ENCODE measurements around the gene ADCY5. TPM values are rescaled to one million over a fixed set of nuclear protein-coding genes. Genes with fewer than 3 reads are reported as not detected.

Gene ADCY5
- total RNA-seq, 2 donors from 2014 or later: 3.9 to 5.2 TPM

GRCh38 chr3:123315271-123315595 is 133.7 kb downstream of the ADCY5 start:
- no peak overlapping the region for H3K27ac ChIP-seq (ENCODE audit: low read depth, low read length)
- DNase-seq: no peak
- H3K27me3 ChIP-seq (ENCODE audit: control insufficient read depth, insufficient read depth, low read length, poor library complexity, severe bottlenecking): peaks cover under 1% of the 10 kb centered on the region
- Mint-ChIP-seq H3K9me3 (no peaks in the 10 kb centered on the region), H3K4me3 (peak overlapping the region; percentile 52), H3K27ac (peak overlapping the region; percentile 98), H3K4me1 (peaks cover 57% of the 10 kb centered on the region), H3K36me3 (ENCODE audit: low read depth) (no peaks in the 10 kb centered on the region), H3K27me3 (ENCODE audit: insufficient read depth) (no peaks in the 10 kb centered on the region)
- H3K4me3 ChIP-seq (ENCODE audit: low read length): peak overlapping the region; percentile 59
- H3K9ac ChIP-seq (ENCODE audit: extremely low read depth, low read length, poor library complexity, severe bottlenecking): no peak overlapping the region
- WGBS, 2 experiments (ENCODE audit: insufficient coverage in 1 of 2, insufficient read length in 1 of 2): 17 to 30% methylated on average over 4 of the region's 4 CpGs
- no peaks in the 10 kb centered on the region for H3K36me3 ChIP-seq (ENCODE audit: control insufficient read depth, insufficient read depth, low read length)
- H3K4me1 ChIP-seq (ENCODE audit: control insufficient read depth, insufficient read depth, low read length): no peaks in the 10 kb centered on the region
- peak; percentile 1 for TF ChIP-seq CTCF (conservative IDR thresholded peaks at IDR 0.05)
- no peaks in the 10 kb centered on the region for H3K9me3 ChIP-seq (ENCODE audit: control insufficient read depth, low read length)

- H3K27ac ChIP-seq (ENCODE audit: low read depth, low read length): no peak overlapping the region
- H3K27ac Mint-ChIP-seq: peak overlapping the region; percentile 98
- 25 to 35% methylated on average over 8 to 14 of the region's 14 CpGs for WGBS, 2 experiments (ENCODE audit: insufficient coverage in 1 of 2, insufficient read length in 1 of 2)
- H3K4me1 ChIP-seq (ENCODE audit: control insufficient read depth, insufficient read depth, low read length): no peaks in the 10 kb centered on the region
- peak; percentile 77 for TF ChIP-seq CTCF (conservative IDR thresholded peaks at IDR 0.05)
- H3K9ac ChIP-seq (ENCODE audit: extremely low read depth, low read length, poor library complexity, severe bottlenecking): no peak overlapping the region
- H3K27me3 Mint-ChIP-seq (ENCODE audit: insufficient read depth): no peaks in the 10 kb centered on the region
- no peaks in the 10 kb centered on the region for H3K27me3 ChIP-seq (ENCODE audit: control insufficient read depth, insufficient read depth, low read length, poor library complexity, severe bottlenecking)
- H3K9me3 Mint-ChIP-seq: no peaks in the 10 kb centered on the region
- no peaks in the 10 kb centered on the region for H3K36me3 Mint-ChIP-seq (ENCODE audit: low read depth)
- peaks cover 51% of the 10 kb centered on the region for H3K4me1 Mint-ChIP-seq
- H3K36me3 ChIP-seq (ENCODE audit: control insufficient read depth, insufficient read depth, low read length): no peaks in the 10 kb centered on the region
- peak overlapping the region; percentile 59 for H3K4me3 ChIP-seq (ENCODE audit: low read length)
- H3K4me3 Mint-ChIP-seq: peak overlapping the region; percentile 52
- H3K9me3 ChIP-seq (ENCODE audit: control insufficient read depth, low read length): no peaks in the 10 kb centered on the region
- peak; percentile 99 for DNase-seq
These were observed 134.3 kb downstream of the ADCY5 start for GRCh38 chr3:123314359-123315270.

GRCh38 chr3:123313889-123314288 is 135.0 kb downstream of the ADCY5 start:
- no peak overlapping the region for H3K27ac ChIP-seq (ENCODE audit: low read depth, low read length)
- no peak for TF ChIP-seq CTCF (conservative IDR thresholded peaks at IDR 0.05)
- H3K36me3 Mint-ChIP-seq (ENCODE audit: low read depth): no peaks in the 10 kb centered on the region
- 87 to 88% methylated on average over 3 to 5 of the region's 5 CpGs for WGBS, 2 experiments (ENCODE audit: insufficient coverage in 1 of 2, insufficient read length in 1 of 2)
- peak overlapping the region; percentile 83 for H3K27ac Mint-ChIP-seq
- no peaks in the 10 kb centered on the region for H3K36me3 ChIP-seq (ENCODE audit: control insufficient read depth, insufficient read depth, low read length)
- peaks cover 47% of the 10 kb centered on the region for H3K4me1 Mint-ChIP-seq
- peak overlapping the region; percentile 52 for H3K4me3 Mint-ChIP-seq
- H3K9ac ChIP-seq (ENCODE audit: extremely low read depth, low read length, poor library complexity, severe bottlenecking): no peak overlapping the region
- H3K4me1 ChIP-seq (ENCODE audit: control insufficient read depth, insufficient read depth, low read length): no peaks in the 10 kb centered on the region
- H3K27me3 Mint-ChIP-seq (ENCODE audit: insufficient read depth): no peaks in the 10 kb centered on the region
- no peak for DNase-seq
- H3K9me3 Mint-ChIP-seq: no peaks in the 10 kb centered on the region
- H3K4me3 ChIP-seq (ENCODE audit: low read length): no peak overlapping the region
- H3K27me3 ChIP-seq (ENCODE audit: control insufficient read depth, insufficient read depth, low read length, poor library complexity, severe bottlenecking): no peaks in the 10 kb centered on the region
- H3K9me3 ChIP-seq (ENCODE audit: control insufficient read depth, low read length): no peaks in the 10 kb centered on the region
